ENCODE data around the gene RTF1. TPM values are rescaled to one million over a fixed set of nuclear protein-coding genes. Genes with fewer than 3 reads are reported as not detected.
A peak's percentile ranks its signal among the peaks of the same experiment; 100 is the strongest.

RTF1 gene
- polyA plus RNA-seq, 1 donor from 2014 or later: 39.2 TPM

- Mint-ChIP-seq H3K4me1 (peaks cover 8 to 14% (median 12%) of the 10 kb centered on the region in 3 donors), H3K36me3 (no peaks in the 10 kb centered on the region), H3K9me3 (peaks cover 0 to 2% (median 0%) of the 10 kb centered on the region in 3 donors), H3K27ac (peak overlapping the region in 1 of 3 donors; percentile 63), H3K27me3 (peaks cover 36% of the 10 kb centered on the region), H3K4me3 (peak overlapping the region; percentile 73 to 92 (median 87))
Observed at GRCh38 chr15:41501191-41501917, 84.5 kb downstream of the RTF1 start.

- Mint-ChIP-seq H3K27ac (no peak overlapping the region), H3K4me3 (peak overlapping the region; percentile 73 to 92 (median 87)), H3K9me3 (peaks cover 0 to 2% (median 0%) of the 10 kb centered on the region in 3 donors), H3K36me3 (no peaks in the 10 kb centered on the region), H3K27me3 (peaks cover 36% of the 10 kb centered on the region), H3K4me1 (peaks cover 8 to 12% (median 9%) of the 10 kb centered on the region in 3 donors)
Observed at GRCh38 chr15:41501931-41502794, 85.3 kb downstream of the RTF1 start.

- H3K36me3 Mint-ChIP-seq: no peaks in the 10 kb centered on the region
- peaks cover 8 to 12% (median 9%) of the 10 kb centered on the region in 3 donors for H3K4me1 Mint-ChIP-seq
- peaks cover 30% of the 10 kb centered on the region for H3K27me3 Mint-ChIP-seq
- H3K4me3 Mint-ChIP-seq: peak overlapping the region; percentile 73 to 92 (median 88)
- peak overlapping the region in 1 of 3 donors; percentile 55 for H3K27ac Mint-ChIP-seq
- H3K9me3 Mint-ChIP-seq: peaks cover 0 to 2% (median 0%) of the 10 kb centered on the region in 3 donors
Observed at GRCh38 chr15:41502795-41503668, 86.1 kb downstream of the RTF1 start.

- H3K36me3 Mint-ChIP-seq: no peaks in the 10 kb centered on the region
- H3K9me3 Mint-ChIP-seq: no peaks in the 10 kb centered on the region
- peak overlapping the region; percentile 62 to 89 (median 82) for H3K4me3 Mint-ChIP-seq
- peaks cover 26% of the 10 kb centered on the region for H3K27me3 Mint-ChIP-seq
- H3K4me1 Mint-ChIP-seq: peaks cover 8 to 12% (median 9%) of the 10 kb centered on the region in 3 donors
- H3K27ac Mint-ChIP-seq: peak overlapping the region in 1 of 3 donors; percentile 55
Observed at GRCh38 chr15:41503669-41504010, 86.7 kb downstream of the RTF1 start.

- Mint-ChIP-seq H3K4me3 (no peak overlapping the region), H3K27ac (no peak overlapping the region), H3K9me3 (no peaks in the 10 kb centered on the region)
Observed at GRCh38 chr15:41504751-41505492, 88.0 kb downstream of the RTF1 start.

GRCh38 chr15:41505776-41506175, 88.9 kb downstream of the RTF1 start:
- Mint-ChIP-seq H3K27me3 (peaks cover 8% of the 10 kb centered on the region), H3K36me3 (no peaks in the 10 kb centered on the region), H3K27ac (no peak overlapping the region), H3K4me1 (peaks cover 5 to 9% (median 7%) of the 10 kb centered on the region in 3 donors), H3K4me3 (no peak overlapping the region), H3K9me3 (no peaks in the 10 kb centered on the region)

More at GRCh38 chr15:41504751-41505492, 88.0 kb downstream of the RTF1 start:
- Mint-ChIP-seq H3K4me1 (peaks cover 8 to 9% (median 9%) of the 10 kb centered on the region in 3 donors), H3K36me3 (no peaks in the 10 kb centered on the region), H3K27me3 (peaks cover 14% of the 10 kb centered on the region)

- H3K9me3 Mint-ChIP-seq: no peaks in the 10 kb centered on the region
- peaks cover 3% of the 10 kb centered on the region for H3K27me3 Mint-ChIP-seq
- H3K4me3 Mint-ChIP-seq: peak overlapping the region in 1 of 4 donors; percentile 60
- no peaks in the 10 kb centered on the region for H3K36me3 Mint-ChIP-seq
- peaks cover 1 to 5% (median 2%) of the 10 kb centered on the region in 3 donors for H3K4me1 Mint-ChIP-seq
- H3K27ac Mint-ChIP-seq: no peak overlapping the region
Observed at GRCh38 chr15:41506796-41507341, 90.0 kb downstream of the RTF1 start.

- Mint-ChIP-seq H3K4me1 (peaks cover 1 to 8% (median 8%) of the 10 kb centered on the region in 3 donors), H3K27ac (no peak overlapping the region), H3K4me3 (peak overlapping the region in 1 of 4 donors; percentile 13), H3K27me3 (peaks cover 6% of the 10 kb centered on the region), H3K36me3 (no peaks in the 10 kb centered on the region), H3K9me3 (no peaks in the 10 kb centered on the region)
Observed at GRCh38 chr15:41507820-41508290, 91.0 kb downstream of the RTF1 start.

GRCh38 chr15:41510728-41511127, 93.8 kb downstream of the RTF1 start:
- Mint-ChIP-seq H3K4me3 (peak overlapping the region in 2 of 4 donors; percentile 13 to 43), H3K4me1 (peaks cover 8 to 13% (median 11%) of the 10 kb centered on the region in 3 donors), H3K27me3 (peaks cover 13% of the 10 kb centered on the region), H3K9me3 (no peaks in the 10 kb centered on the region), H3K27ac (no peak overlapping the region), H3K36me3 (no peaks in the 10 kb centered on the region)

- Mint-ChIP-seq H3K36me3 (no peaks in the 10 kb centered on the region), H3K4me1 (peaks cover 8 to 14% (median 13%) of the 10 kb centered on the region in 3 donors), H3K4me3 (peak overlapping the region in 1 of 4 donors; percentile 93), H3K27me3 (peaks cover 13% of the 10 kb centered on the region), H3K9me3 (no peaks in the 10 kb centered on the region), H3K27ac (no peak overlapping the region)
Observed at GRCh38 chr15:41511331-41511898, 94.5 kb downstream of the RTF1 start.

GRCh38 chr15:41511899-41512369, 95.0 kb downstream of the RTF1 start:
- no peaks in the 10 kb centered on the region for H3K36me3 Mint-ChIP-seq
- H3K9me3 Mint-ChIP-seq: no peaks in the 10 kb centered on the region
- peak overlapping the region; percentile 83 to 96 (median 94) for H3K4me3 Mint-ChIP-seq
- peaks cover 13% of the 10 kb centered on the region for H3K27me3 Mint-ChIP-seq
- peak overlapping the region in 1 of 3 donors; percentile 88 for H3K27ac Mint-ChIP-seq
- H3K4me1 Mint-ChIP-seq: peaks cover 8 to 15% (median 13%) of the 10 kb centered on the region in 3 donors

GRCh38 chr15:41512512-41512939, 95.6 kb downstream of the RTF1 start:
- no peaks in the 10 kb centered on the region for H3K9me3 Mint-ChIP-seq
- peak overlapping the region; percentile 83 to 96 (median 94) for H3K4me3 Mint-ChIP-seq
- H3K4me1 Mint-ChIP-seq: peaks cover 8 to 15% (median 13%) of the 10 kb centered on the region in 3 donors
- H3K36me3 Mint-ChIP-seq: no peaks in the 10 kb centered on the region
- H3K27me3 Mint-ChIP-seq: peaks cover 13% of the 10 kb centered on the region
- peak overlapping the region in 2 of 3 donors; percentile 23 to 88 for H3K27ac Mint-ChIP-seq

- H3K27ac Mint-ChIP-seq: peak overlapping the region in 2 of 3 donors; percentile 85 to 88
- H3K9me3 Mint-ChIP-seq: no peaks in the 10 kb centered on the region
- peaks cover 13% of the 10 kb centered on the region for H3K27me3 Mint-ChIP-seq
- H3K36me3 Mint-ChIP-seq: no peaks in the 10 kb centered on the region
- peak overlapping the region; percentile 83 to 96 (median 94) for H3K4me3 Mint-ChIP-seq
- H3K4me1 Mint-ChIP-seq: peaks cover 10 to 15% (median 13%) of the 10 kb centered on the region in 3 donors
Observed at GRCh38 chr15:41512940-41513505, 96.1 kb downstream of the RTF1 start.
